DOHH2 (cell line): ENCODE data around the gene GNG10.

Source experiments
- CTCF ChIP-seq: fragments of 200-600 bp; sonication (generic); IDR thresholded peaks from one replicate; pipeline ENCODE4 v1.5.1; 2014; ENCODE audit warnings: antibody characterized with exemption, mild to moderate bottlenecking, low read depth, low read length; ENCODE audit not compliant: poor library complexity, severe bottlenecking
- EZH2phosphoT487 ChIP-seq: fragments of 200-600 bp; sonication (generic); IDR thresholded peaks from 2 replicates; pipeline ENCODE4 v1.6.1; 2017; ENCODE audit warnings: borderline replicate concordance, mild to moderate bottlenecking, antibody characterized with exemption, low read length, moderate library complexity, mixed read lengths

- TF ChIP-seq CTCF (no peak), EZH2phosphoT487 (no peak)
These were observed 15.6 kb upstream of the GNG10 start for GRCh38 chr9:111645806-111646205.
